Muscle layer of colon (tissue), 2 donors: ENCODE results near the gene KLF15.
A peak's percentile ranks its signal among the peaks of the same experiment; 100 is the strongest.

Experiments used
- H3K27ac ChIP-seq: one replicate; pipeline ENCODE4 v1.7.0; 2013; ENCODE audit warnings: low read depth, mild to moderate bottlenecking, low read length, moderate library complexity
- H3K27me3 ChIP-seq, 2 donors: one replicate each; pipeline ENCODE4 v1.7.0; 2013; ENCODE audit warnings: low read length in 2 of 2, mild to moderate bottlenecking in 2 of 2; ENCODE audit not compliant: insufficient read depth in 2 of 2, control insufficient read depth in 1 of 2
- H3K36me3 ChIP-seq: one replicate; pipeline ENCODE4 v1.7.0; 2013; ENCODE audit warnings: mild to moderate bottlenecking, low read length; ENCODE audit not compliant: insufficient read depth
- H3K4me1 ChIP-seq: one replicate; pipeline ENCODE4 v1.7.0; 2013; ENCODE audit warnings: mild to moderate bottlenecking, low read length; ENCODE audit not compliant: insufficient read depth
- H3K4me3 ChIP-seq, 2 donors: one replicate each; pipeline ENCODE4 v1.7.0; 2013; ENCODE audit warnings: low read length in 2 of 2, low read depth in 1 of 2, mild to moderate bottlenecking in 1 of 2, moderate library complexity in 1 of 2
- H3K9ac ChIP-seq: one replicate; pipeline ENCODE4 v1.7.0; 2013; ENCODE audit warnings: low read length
- H3K9me3 ChIP-seq: one replicate; pipeline ENCODE4 v1.7.0; 2013; ENCODE audit warnings: mild to moderate bottlenecking, low read length
- donor health status: abdominal sarcoma.
- donor health status: Adenocarcinoma of cecum.

The KLF15 gene

DNA sequence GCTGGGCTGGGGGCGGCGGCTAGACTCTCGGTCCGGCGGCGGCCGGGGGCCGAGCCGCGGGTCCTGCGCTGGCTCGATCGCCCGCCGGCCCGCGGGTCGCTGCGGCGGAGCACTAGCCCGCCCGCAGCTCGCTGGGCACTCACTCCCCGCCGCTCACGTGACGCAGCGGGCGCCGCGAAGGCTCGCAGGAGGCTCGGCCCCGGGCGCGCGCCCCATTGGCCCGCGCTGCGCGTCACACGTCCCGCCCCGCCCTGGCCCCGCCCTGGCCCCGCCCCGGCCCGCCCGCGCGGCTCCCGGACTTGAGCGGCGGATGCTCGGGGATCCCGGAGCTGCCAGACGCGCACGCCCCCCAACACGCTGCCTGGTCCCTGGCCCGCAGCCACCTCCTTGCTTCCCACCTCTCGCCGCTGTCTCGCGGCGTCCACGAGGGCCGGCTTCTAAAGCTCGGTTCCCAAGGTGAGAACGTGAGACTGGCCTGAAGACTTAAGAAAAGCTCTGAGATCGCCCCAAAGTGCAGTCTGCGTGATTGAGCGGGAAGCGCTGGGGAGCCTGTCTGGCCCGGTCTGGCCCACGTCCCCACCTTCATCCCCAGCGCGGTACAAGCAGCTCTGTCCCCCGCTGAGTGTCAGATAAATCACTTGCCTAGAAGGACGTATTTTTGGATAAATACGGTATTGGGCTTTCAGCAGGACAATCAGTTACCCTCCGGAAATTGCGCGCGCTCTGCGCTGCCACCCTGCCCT lies at the start of gene KLF15:
Gene KLF15, minus strand, starts transcription at position 114 of the 743 bp plus-strand sequence. CDS start 4,486 bp downstream, outside the sequence.
- Histone ChIP-seq H3K4me3 (peak within 1 kb of the TSS; percentile 80 to 81), H3K27ac (peak within 1 kb of the TSS; percentile 86), H3K9ac (peak within 1 kb of the TSS; percentile 87), H3K36me3 (no peaks in the 10 kb centered on the region), H3K4me1 (peaks cover 9% of the 10 kb centered on the region), H3K27me3 (peaks cover 0 to 6% of the 10 kb centered on the region in 2 donors), H3K9me3 (no peaks in the 10 kb centered on the region)

DNA sequence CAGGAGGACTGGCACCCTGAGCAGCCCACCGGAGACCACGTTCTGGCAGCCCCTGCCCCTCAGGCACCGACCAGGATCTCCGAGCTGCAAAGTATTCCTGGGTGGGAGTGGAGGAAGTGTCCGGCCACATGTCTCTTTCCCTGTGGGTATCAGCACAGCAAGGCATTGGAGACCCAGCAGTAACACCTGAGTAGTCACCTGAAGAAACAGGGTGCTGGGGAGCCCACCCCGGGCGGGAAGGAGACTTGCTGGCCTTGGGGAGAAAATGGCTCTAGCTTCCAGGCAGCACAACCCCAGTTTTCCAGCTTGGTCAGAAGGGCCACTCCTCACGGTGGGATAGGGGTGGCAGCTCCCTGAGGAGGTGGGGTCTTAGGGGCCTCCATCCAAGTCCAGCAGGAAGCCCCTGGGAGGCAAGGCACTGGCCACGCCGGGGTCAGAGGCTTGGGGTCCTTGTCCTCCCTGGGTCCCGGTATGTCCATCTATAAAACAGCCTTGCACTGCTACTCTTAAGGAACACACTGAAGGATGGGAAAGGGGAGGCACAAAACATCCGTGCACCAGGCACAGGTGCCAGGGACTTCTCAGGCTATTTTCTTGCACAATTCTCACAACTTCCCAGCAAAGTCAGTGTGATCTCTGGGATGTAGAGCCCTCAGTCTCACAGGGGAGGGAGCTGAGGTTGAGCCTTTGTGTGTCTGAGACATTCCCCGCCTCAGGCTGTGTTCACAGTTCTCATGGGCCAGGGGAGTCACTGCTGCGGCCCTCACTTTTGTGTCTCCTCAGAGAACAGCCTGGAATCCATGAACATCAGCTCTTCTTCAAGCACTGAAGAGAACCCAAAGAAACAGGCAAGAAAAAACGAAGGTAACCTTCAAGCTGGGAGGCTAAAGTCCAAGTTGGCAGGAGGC lies 49.4 kb upstream of the KLF15 start:
- no peak overlapping the region for H3K27ac ChIP-seq
- no peaks in the 10 kb centered on the region for H3K4me1 ChIP-seq
- H3K27me3 ChIP-seq: no peaks in the 10 kb centered on the region
- H3K4me3 ChIP-seq: no peak overlapping the region
- no peaks in the 10 kb centered on the region for H3K36me3 ChIP-seq
- H3K9ac ChIP-seq: no peak overlapping the region
- H3K9me3 ChIP-seq: no peaks in the 10 kb centered on the region

DNA sequence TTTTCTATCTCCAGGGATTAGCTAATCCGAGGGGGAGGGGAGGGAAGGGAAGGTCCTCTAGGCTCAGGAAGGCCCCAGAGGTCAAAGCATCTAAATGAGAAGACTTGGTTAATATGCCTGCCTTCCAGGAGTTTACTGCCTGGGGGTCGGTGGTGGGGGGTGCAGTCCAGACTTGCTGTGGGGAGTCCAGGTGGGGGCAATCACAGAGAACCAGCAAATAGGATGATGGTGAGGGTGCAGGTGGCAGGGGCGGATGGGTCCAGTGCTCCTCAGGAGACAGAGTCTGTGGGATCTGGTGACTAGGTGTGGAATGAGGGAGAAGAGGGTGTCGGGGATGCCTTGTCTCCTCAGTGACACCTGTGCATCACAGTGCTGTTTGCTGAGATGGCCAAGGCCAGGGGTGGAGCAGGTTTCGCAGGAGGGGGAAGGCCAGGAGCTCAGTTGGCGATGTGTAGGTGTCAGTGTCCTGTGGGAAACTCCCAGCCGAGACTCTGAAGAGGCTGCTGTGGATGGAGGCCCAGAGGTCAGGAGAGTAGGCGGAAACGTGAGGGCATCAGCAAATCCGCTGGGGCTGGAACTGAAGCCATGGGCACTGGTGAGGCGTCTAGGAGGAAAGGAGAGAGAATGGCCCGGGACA lies 45.6 kb upstream of the KLF15 start:
- Histone ChIP-seq H3K9ac (no peak overlapping the region), H3K27ac (no peak overlapping the region), H3K9me3 (no peaks in the 10 kb centered on the region), H3K4me1 (peaks cover under 1% of the 10 kb centered on the region), H3K27me3 (no peaks in the 10 kb centered on the region), H3K36me3 (no peaks in the 10 kb centered on the region), H3K4me3 (no peak overlapping the region)

DNA sequence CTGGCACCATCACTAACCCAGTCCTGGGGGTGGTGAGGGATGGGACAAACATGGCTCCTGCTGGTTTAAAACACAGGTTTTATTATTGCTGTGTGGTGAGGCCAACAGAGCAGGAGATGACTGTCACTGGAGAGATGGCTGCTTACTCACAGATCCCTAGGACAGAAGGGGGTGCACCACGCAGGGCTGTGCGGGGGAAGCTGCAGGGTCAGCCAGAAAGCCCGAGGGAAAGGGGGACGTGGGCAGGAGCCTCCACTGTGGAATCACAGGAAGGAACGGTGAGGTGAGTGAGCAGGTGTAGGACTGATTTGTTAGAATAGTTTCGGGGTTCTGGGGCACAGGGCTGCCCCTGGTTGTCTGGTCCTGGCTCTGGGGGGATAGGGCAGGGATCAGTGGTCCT lies 45.0 kb upstream of the KLF15 start:
- Histone ChIP-seq H3K4me1 (peaks cover 6% of the 10 kb centered on the region), H3K27ac (no peak overlapping the region), H3K9ac (no peak overlapping the region), H3K9me3 (no peaks in the 10 kb centered on the region), H3K27me3 (no peaks in the 10 kb centered on the region), H3K4me3 (no peak overlapping the region), H3K36me3 (no peaks in the 10 kb centered on the region)

DNA sequence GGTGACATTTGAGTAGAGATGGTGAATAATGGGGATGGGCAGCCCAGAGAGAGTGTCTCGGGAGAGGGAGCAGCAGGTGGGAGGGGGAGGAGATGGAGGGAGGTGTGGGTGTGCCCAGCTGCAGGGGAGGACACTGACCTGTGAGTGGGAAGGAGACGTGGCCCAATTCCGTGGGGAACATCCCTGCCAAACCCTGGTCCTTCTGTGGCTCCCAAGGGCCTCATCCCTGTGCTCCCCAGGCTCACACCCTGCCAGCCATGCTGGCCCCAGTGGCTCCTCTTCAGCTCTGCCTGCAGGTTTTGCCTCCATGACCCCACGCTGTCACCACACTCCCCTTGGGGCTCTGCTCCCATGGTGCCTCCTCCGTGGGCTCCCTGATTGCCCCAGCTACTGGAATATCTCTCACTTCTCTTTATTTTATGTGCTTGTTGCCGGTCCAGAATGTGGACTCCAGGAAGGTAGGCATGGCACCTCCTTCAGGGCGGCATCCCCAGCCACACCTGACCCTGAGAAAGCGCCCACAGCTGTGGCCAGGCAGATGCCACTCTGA lies 44.5 kb upstream of the KLF15 start:
- Histone ChIP-seq H3K27ac (no peak overlapping the region), H3K4me1 (peaks cover 6% of the 10 kb centered on the region), H3K36me3 (no peaks in the 10 kb centered on the region), H3K27me3 (no peaks in the 10 kb centered on the region), H3K9ac (no peak overlapping the region), H3K4me3 (no peak overlapping the region), H3K9me3 (no peaks in the 10 kb centered on the region)

DNA sequence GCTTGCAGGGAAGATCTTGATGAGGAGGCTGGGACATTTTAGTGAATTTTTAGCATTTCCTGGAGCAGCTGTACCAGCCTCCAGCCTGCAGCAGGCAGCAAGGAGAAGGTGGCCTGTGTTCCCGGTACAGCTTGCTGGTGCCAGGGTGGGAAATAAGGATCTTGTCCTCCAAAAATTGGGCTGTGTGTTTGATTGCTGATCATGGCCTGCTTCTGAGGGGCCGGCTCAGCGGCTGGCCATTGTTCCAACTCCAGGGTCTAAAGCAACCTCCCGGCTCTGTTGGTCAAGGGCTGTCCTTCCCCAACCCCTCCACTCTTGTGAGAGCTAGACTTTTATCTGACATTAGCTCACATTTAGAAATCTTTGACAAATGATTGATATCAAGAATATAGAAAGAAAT lies 42.5 kb upstream of the KLF15 start:
- Histone ChIP-seq H3K4me3 (no peak overlapping the region), H3K9ac (no peak overlapping the region), H3K36me3 (no peaks in the 10 kb centered on the region), H3K27me3 (peaks cover 0 to 9% of the 10 kb centered on the region in 2 donors), H3K27ac (no peak overlapping the region), H3K4me1 (peaks cover 11% of the 10 kb centered on the region), H3K9me3 (no peaks in the 10 kb centered on the region)

DNA sequence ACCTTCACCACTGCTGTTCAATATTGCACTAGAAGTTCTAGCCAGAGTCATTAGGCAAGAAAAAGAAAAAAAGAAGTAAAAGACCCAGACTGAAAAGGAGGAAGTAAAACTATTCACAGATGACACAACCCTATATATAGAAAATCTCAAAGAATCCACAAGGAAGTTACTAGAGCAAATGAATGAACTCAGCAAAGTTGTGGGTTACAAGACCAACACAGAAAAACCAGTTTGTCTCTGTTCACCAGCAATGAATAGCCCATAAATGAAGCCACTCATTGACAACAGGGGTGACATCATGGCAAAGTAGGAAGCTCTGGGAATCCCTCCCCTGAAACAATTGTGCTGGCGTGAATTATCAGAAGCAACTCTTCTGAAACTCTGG lies 42.1 kb upstream of the KLF15 start:
- no peaks in the 10 kb centered on the region for H3K9me3 ChIP-seq
- no peaks in the 10 kb centered on the region for H3K36me3 ChIP-seq
- peaks cover 0 to 9% of the 10 kb centered on the region in 2 donors for H3K27me3 ChIP-seq
- H3K4me3 ChIP-seq: no peak overlapping the region
- no peak overlapping the region for H3K9ac ChIP-seq
- H3K27ac ChIP-seq: no peak overlapping the region
- peaks cover 15% of the 10 kb centered on the region for H3K4me1 ChIP-seq

DNA sequence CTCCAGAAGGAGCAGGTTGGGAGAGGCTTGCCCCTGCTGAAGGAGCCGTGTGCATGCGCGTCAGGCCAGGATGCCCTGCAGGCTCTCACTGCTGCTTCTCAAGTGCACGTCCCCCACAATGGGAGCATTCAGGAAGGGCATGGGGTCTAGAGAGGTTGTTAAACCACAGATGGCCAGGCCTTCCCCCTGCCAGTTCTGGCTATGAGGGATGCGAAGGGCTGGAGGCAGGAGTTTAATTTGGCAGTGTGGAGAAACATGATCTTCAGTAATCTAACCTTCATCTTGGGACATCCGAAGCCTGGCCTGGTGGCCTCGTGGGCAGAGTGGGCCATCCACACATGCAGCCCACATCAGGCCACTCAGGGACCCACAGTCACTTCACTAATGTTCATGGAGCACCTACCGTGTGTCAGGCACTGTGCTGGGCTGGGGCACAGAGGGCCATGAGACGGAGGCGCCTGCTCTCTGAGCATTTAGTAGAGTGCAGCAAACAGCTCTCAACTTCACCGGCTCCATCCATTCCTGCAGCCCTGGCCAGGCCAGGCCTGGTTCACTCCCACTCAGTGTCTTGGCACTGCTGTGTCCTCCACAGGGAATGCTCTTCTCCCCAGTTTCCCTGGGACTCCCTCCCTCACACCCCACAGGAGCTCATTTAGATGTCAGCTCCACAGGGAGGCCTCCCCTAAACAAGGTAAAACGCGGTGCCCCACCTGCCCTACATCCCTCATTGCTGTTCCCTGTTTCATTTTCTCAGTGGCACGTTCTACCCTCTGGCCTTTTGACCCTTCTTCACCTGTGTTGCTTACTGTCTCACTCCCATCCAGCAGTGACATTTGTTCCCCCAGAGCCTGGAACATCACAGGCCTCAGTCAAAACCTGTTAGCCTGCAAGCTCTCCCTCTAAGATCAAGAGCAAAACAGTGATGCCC lies 41.5 kb upstream of the KLF15 start:
- H3K9me3 ChIP-seq: no peaks in the 10 kb centered on the region
- H3K4me3 ChIP-seq: no peak overlapping the region
- no peak overlapping the region for H3K9ac ChIP-seq
- no peak overlapping the region for H3K27ac ChIP-seq
- peaks cover 17% of the 10 kb centered on the region for H3K4me1 ChIP-seq
- peaks cover 0 to 9% of the 10 kb centered on the region in 2 donors for H3K27me3 ChIP-seq
- no peaks in the 10 kb centered on the region for H3K36me3 ChIP-seq

DNA sequence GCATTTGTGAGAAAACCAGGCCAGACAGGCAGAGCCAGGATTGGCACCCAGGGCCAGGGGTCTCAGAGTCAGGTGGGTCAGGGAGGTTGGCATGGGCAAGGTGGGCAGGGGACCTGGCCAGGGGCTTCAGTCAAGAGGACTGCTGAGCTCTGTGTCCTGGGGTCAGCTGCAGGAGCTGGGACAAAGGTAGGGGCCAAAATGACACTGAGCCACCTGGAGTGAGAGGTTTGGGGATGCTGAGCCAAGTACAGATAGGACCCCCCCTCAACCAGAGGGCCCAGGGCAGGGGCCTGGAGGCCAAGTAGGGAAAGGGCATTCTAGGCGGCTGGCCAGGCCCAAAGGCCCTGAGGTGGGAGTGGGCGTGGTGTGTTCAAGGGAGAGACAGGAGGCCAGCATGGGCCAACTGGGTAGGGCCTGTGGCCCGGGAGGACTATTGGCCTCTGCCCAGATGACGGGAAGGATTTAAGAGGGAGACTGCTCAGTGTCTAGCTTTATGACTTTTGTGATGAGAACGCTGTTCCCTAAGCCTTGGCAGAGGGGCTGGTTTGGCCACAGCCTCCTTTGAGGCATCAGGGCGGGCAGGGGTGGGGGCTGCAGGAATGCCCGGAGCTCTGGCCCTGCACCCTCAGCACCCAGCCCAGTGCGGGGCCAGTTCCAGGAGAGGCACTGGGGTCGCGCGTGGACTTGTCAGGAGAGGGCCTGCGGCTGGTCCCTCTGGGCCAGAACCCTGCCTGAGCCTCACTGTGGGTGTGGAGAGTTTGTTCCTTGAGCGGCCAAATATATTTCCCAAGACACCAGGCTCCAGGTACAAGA lies 40.6 kb upstream of the KLF15 start:
- Histone ChIP-seq H3K27ac (no peak overlapping the region), H3K9ac (no peak overlapping the region), H3K36me3 (no peaks in the 10 kb centered on the region), H3K27me3 (peaks cover 0 to 9% of the 10 kb centered on the region in 2 donors), H3K4me1 (peaks cover 17% of the 10 kb centered on the region), H3K9me3 (no peaks in the 10 kb centered on the region), H3K4me3 (no peak overlapping the region)

DNA sequence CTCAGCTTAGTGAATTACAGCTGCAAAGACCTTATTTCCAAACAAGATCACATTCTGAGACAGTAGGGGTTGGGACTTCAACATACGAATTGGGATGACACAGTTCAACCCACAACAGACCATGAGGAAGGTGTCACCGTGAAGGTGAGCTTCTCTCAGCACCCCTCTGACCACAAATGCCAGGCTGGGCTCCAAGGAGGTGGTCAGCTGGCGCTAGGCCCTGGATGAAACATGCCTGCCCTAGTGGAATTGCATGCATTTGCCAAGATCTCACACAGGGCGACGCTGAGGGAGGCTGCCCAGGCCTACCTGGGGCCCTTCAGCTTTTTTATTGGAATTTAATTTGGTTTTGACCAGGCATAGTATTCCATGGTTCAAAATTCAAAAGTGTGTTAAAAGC lies 39.3 kb upstream of the KLF15 start:
- Histone ChIP-seq H3K9ac (no peak overlapping the region), H3K4me1 (peaks cover 17% of the 10 kb centered on the region), H3K27ac (no peak overlapping the region), H3K36me3 (no peaks in the 10 kb centered on the region), H3K27me3 (peaks cover 0 to 9% of the 10 kb centered on the region in 2 donors), H3K4me3 (no peak overlapping the region), H3K9me3 (no peaks in the 10 kb centered on the region)
